ENCODE data around the gene RALGAPB.
"Not testable (repeated sequence)": the region's sequence is repeated elsewhere in the genome, so short reads cannot be mapped to it uniquely, and the experiment has no call there.

The RALGAPB gene

GRCh38 chr20:38453941-38454340, 18.7 kb upstream of the RALGAPB start:
- Histone ChIP-seq H4K20me1 (ENCODE audit: insufficient read depth) (no peaks in the 10 kb centered on the region), H3K27me3 (ENCODE audit: insufficient read depth, low read depth) (no peaks in the 10 kb centered on the region), H3K36me3 (ENCODE audit: insufficient read depth) (no peaks in the 10 kb centered on the region; the same call in 1 of the 2 replicates), H3K4me3 (IDR thresholded peaks at IDR 0.05; ENCODE audit: insufficient read depth, low read depth, low read length) (no peak overlapping the region), H3K9ac (no peak overlapping the region; the same call in 1 of the 2 replicates), H3K79me2 (ENCODE audit: insufficient read depth, low read depth) (no peaks in the 10 kb centered on the region), H3K27ac (peak overlapping the region; percentile 61), H3K4me1 (ENCODE audit: low read depth, poor library complexity, severe bottlenecking) (peaks cover 28% of the 10 kb centered on the region), H2AFZ (ENCODE audit: low read depth) (peak overlapping the region; percentile 66), H3K4me2 (peak overlapping the region; percentile 50)
- TF ChIP-seq, protein P1, sequence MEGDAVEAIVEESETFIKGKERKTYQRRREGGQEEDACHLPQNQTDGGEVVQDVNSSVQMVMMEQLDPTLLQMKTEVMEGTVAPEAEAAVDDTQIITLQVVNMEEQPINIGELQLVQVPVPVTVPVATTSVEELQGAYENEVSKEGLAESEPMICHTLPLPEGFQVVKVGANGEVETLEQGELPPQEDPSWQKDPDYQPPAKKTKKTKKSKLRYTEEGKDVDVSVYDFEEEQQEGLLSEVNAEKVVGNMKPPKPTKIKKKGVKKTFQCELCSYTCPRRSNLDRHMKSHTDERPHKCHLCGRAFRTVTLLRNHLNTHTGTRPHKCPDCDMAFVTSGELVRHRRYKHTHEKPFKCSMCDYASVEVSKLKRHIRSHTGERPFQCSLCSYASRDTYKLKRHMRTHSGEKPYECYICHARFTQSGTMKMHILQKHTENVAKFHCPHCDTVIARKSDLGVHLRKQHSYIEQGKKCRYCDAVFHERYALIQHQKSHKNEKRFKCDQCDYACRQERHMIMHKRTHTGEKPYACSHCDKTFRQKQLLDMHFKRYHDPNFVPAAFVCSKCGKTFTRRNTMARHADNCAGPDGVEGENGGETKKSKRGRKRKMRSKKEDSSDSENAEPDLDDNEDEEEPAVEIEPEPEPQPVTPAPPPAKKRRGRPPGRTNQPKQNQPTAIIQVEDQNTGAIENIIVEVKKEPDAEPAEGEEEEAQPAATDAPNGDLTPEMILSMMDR (conservative IDR thresholded peaks at IDR 0.05; ENCODE audit: low read depth, low read length) = no peak

- H3K9ac ChIP-seq = peak overlapping the region; percentile 1; the same call in 1 of the 2 replicates
- no peaks in the 10 kb centered on the region for H4K20me1 ChIP-seq (ENCODE audit: insufficient read depth)
- no peaks in the 10 kb centered on the region; the same call in 1 of the 2 replicates for H3K36me3 ChIP-seq (ENCODE audit: insufficient read depth)
- H3K27me3 ChIP-seq (ENCODE audit: insufficient read depth, low read depth) = no peaks in the 10 kb centered on the region
- H3K27ac ChIP-seq = peak overlapping the region; percentile 61
- H3K4me2 ChIP-seq = peak overlapping the region; percentile 50
- TF ChIP-seq, protein P1 (conservative IDR thresholded peaks at IDR 0.05; ENCODE audit: low read depth, low read length) = no peak
- peak overlapping the region; percentile 66 for H2AFZ ChIP-seq (ENCODE audit: low read depth)
- no peaks in the 10 kb centered on the region for H3K79me2 ChIP-seq (ENCODE audit: insufficient read depth, low read depth)
- H3K4me3 ChIP-seq (IDR thresholded peaks at IDR 0.05; ENCODE audit: insufficient read depth, low read depth, low read length) = no peak overlapping the region
- peaks cover 28% of the 10 kb centered on the region for H3K4me1 ChIP-seq (ENCODE audit: low read depth, poor library complexity, severe bottlenecking)
Measured at GRCh38 chr20:38454556-38455473, 17.8 kb upstream of the RALGAPB start.

DNA sequence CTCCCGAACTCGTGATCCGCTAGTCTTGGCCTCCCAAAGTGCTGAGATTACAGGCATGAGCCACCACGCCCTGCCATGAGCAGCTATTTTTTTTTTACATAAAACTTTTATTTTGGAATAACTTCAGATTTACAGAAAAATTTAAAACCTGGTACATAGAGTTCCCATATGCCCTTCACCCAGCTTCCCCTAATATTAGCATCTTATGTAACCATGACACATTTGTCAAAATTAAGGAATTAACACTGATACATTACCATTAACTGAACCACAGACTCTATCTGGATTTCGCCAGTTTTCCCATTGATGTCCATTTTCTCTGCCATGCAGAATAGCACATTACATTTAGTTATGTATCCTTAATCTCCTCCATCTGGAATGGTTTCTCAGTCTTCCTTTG, 14.3 kb upstream of the RALGAPB start:
- H3K9ac ChIP-seq = no peak overlapping the region
- no peaks in the 10 kb centered on the region for H3K79me2 ChIP-seq (ENCODE audit: insufficient read depth, low read depth)
- no peak overlapping the region for H3K27ac ChIP-seq
- H3K4me3 ChIP-seq (IDR thresholded peaks at IDR 0.05; ENCODE audit: insufficient read depth, low read depth, low read length) = no peak overlapping the region
- TF ChIP-seq, protein P1 (conservative IDR thresholded peaks at IDR 0.05; ENCODE audit: low read depth, low read length) = no peak
- no peak overlapping the region for H3K4me2 ChIP-seq
- no peak overlapping the region for H2AFZ ChIP-seq (ENCODE audit: low read depth)
- peaks cover 16% of the 10 kb centered on the region for H3K4me1 ChIP-seq (ENCODE audit: low read depth, poor library complexity, severe bottlenecking)
- no peaks in the 10 kb centered on the region; the same call in 1 of the 2 replicates for H3K27me3 ChIP-seq (ENCODE audit: insufficient read depth, low read depth)
- H3K36me3 ChIP-seq (ENCODE audit: insufficient read depth) = no peaks in the 10 kb centered on the region
- H4K20me1 ChIP-seq (ENCODE audit: insufficient read depth) = no peaks in the 10 kb centered on the region

DNA sequence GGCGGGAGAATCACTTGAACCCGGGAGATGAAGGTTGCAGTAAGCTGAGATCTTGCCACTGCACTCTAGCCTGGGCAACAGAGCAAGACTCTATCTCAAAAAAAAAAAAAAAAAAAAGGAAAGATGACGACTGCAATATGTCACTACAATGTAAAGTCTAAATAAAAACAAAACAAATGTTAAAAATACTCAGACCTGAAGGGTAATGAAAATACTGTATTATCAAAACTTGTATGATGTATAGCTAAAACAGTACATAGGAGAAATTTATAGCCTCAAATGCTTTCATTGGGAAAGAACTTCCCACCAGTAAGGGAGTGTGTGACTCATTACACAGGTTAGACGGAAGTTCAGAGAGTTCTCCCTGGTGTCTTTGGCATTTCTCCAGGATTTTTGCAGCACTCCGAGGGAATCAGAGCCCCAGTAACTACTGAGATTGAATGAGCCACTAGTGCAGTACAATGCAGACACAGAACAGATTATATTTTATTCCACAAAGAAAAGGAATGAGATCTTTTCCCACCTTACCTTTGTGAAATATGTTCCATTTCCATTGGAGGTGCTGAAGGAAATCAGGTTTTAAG, 12.5 kb upstream of the RALGAPB start:
- Histone ChIP-seq H4K20me1 (ENCODE audit: insufficient read depth) (no peaks in the 10 kb centered on the region), H3K4me1 (ENCODE audit: low read depth, poor library complexity, severe bottlenecking) (no peaks in the 10 kb centered on the region), H3K27ac (no peak overlapping the region), H3K4me2 (no peak overlapping the region), H3K79me2 (ENCODE audit: insufficient read depth, low read depth) (no peaks in the 10 kb centered on the region), H3K36me3 (ENCODE audit: insufficient read depth) (no peaks in the 10 kb centered on the region), H3K27me3 (ENCODE audit: insufficient read depth, low read depth) (no peaks in the 10 kb centered on the region; the same call in 1 of the 2 replicates), H2AFZ (ENCODE audit: low read depth) (no peak overlapping the region), H3K9ac (no peak overlapping the region), H3K4me3 (IDR thresholded peaks at IDR 0.05; ENCODE audit: insufficient read depth, low read depth, low read length) (no peak overlapping the region)
- TF ChIP-seq, protein P1 (conservative IDR thresholded peaks at IDR 0.05; ENCODE audit: low read depth, low read length) = no peak

DNA sequence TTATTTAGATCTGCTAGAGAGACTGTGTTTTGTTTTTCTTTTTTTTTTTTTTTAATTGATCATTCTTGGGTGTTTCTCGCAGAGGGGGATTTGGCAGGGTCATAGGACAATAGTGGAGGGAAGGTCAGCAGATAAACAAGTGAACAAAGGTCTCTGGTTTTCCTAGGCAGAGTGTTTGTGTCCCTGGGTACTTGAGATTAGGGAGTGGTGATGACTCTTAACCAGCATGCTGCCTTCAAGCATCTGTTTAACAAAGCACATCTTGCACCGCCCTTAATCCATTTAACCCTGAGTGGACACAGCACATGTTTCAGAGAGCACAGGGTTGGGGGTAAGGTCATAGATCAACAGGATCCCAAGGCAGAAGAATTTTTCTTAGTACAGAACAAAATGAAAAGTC, 12.0 kb upstream of the RALGAPB start:
- H3K36me3 ChIP-seq (ENCODE audit: insufficient read depth); H2AFZ ChIP-seq (ENCODE audit: low read depth); H3K4me2 ChIP-seq; H3K79me2 ChIP-seq (ENCODE audit: insufficient read depth, low read depth); H3K27ac ChIP-seq; H3K9ac ChIP-seq; H3K27me3 ChIP-seq (ENCODE audit: insufficient read depth, low read depth); H4K20me1 ChIP-seq (ENCODE audit: insufficient read depth); H3K4me1 ChIP-seq (ENCODE audit: low read depth, poor library complexity, severe bottlenecking); H3K4me3 ChIP-seq (IDR thresholded peaks at IDR 0.05; ENCODE audit: insufficient read depth, low read depth, low read length): not testable (repeated sequence)

DNA sequence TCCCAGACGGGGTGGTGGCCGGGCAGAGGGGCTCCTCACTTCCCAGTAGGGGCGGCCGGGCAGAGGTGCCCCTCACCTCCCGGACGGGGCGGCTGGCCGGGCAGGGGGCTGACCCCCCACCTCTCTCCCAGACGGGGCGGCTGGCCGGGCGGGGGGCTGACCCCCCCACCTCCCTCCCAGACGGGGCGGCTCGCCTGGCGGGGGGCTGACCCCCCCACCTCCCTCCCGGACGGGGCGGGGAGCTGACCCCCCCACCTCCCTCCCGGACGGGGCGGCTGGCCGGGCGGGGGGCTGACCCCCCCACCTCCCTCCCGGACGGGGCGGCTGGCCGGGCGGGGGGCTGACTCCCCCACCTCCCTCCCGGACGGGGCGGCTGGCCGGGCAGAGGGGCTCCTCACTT, 11.5 kb upstream of the RALGAPB start:
- H3K36me3 ChIP-seq (ENCODE audit: insufficient read depth); H3K27ac ChIP-seq; H3K4me3 ChIP-seq (IDR thresholded peaks at IDR 0.05; ENCODE audit: insufficient read depth, low read depth, low read length); H3K79me2 ChIP-seq (ENCODE audit: insufficient read depth, low read depth); H3K4me1 ChIP-seq (ENCODE audit: low read depth, poor library complexity, severe bottlenecking); H2AFZ ChIP-seq (ENCODE audit: low read depth); H3K4me2 ChIP-seq; H3K27me3 ChIP-seq (ENCODE audit: insufficient read depth, low read depth); H3K9ac ChIP-seq; H4K20me1 ChIP-seq (ENCODE audit: insufficient read depth): not testable (repeated sequence)

Data from KMS-11 (cell line).